Dendritic cell treated with granulocyte-macrophage colony-stimulating factor and Interleukin-4, amounts not matched to agents 40 ng/mL and 50 ng/mL, for 4 days (primary cell): ENCODE measurements around the gene KIRREL3.

ENCODE experiments used
- H3K27ac Mint-ChIP-seq: one replicate; pipeline ENCODE4 v1.8.0; 2022; ENCODE audit warnings: mild to moderate bottlenecking, mixed read lengths
- H3K27me3 Mint-ChIP-seq: one replicate; pipeline ENCODE4 v1.8.0; 2022; ENCODE audit warnings: mild to moderate bottlenecking, mixed read lengths
- H3K36me3 Mint-ChIP-seq: one replicate; pipeline ENCODE4 v1.8.0; 2022; ENCODE audit warnings: low read depth, mixed read lengths
- H3K4me1 Mint-ChIP-seq: one replicate; pipeline ENCODE4 v1.8.0; 2022; ENCODE audit warnings: low read depth, mixed read lengths
- H3K4me3 Mint-ChIP-seq: one replicate; pipeline ENCODE4 v1.8.0; 2022; ENCODE audit warnings: mild to moderate bottlenecking, moderate library complexity, mixed read lengths
- H3K9me3 Mint-ChIP-seq: one replicate; pipeline ENCODE4 v1.8.0; 2022; ENCODE audit warnings: mixed read lengths
- intact Hi-C: fragments of 100-400 bp; cut with micrococcal nuclease; formaldehyde crosslinking; loops from one replicate; pipeline ENCODE4 v1.15.0; 2022

The KIRREL3 gene

DNA sequence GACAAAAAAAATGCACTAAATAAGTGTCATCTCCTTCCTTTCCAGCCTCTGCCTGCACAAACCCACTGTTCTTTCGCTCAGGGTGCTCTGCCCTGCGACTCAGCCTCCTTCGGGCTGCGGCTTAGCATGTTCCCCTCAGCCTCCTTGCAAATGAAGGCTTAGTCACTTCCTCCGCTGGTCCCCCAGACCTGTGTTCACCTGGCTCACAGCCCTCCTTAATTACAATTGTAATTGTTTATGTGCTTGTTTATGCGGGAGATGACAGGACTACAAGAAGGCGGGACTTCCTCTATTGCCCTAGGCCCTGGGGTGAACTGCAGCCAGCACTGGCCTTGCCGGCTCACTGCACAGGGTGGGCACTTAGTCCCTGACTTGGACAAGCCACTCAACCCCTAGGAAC lies 303.6 kb downstream of the KIRREL3 start:
- intact Hi-C loops: no loop called here
- no peak overlapping the region for H3K4me3 Mint-ChIP-seq
- no peaks in the 10 kb centered on the region for H3K4me1 Mint-ChIP-seq
- H3K9me3 Mint-ChIP-seq: no peaks in the 10 kb centered on the region
- H3K36me3 Mint-ChIP-seq: no peaks in the 10 kb centered on the region
- no peak overlapping the region for H3K27ac Mint-ChIP-seq
- H3K27me3 Mint-ChIP-seq: no peaks in the 10 kb centered on the region

DNA sequence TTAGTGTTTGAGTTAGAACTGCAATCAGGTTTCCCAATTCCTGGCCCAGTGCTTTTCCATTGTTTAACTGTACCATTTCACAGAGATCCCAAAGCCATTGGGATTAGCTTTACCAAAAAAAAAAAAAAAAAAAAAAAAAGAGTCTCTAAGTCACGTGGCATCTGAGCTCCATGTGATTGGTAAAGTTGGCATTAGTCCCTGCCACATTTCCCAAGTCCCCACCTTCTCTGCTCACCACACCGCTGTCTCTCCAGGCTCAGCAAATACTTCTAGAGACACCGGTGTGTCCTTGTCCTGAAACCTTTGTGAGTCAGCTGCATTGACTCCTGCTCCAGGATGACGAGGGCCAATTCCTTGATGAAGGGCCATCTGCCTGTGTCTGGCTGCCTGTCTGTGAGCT lies 305.3 kb downstream of the KIRREL3 start:
- intact Hi-C loops: no loop called here
- no peaks in the 10 kb centered on the region for H3K27me3 Mint-ChIP-seq
- no peak overlapping the region for H3K27ac Mint-ChIP-seq
- no peaks in the 10 kb centered on the region for H3K36me3 Mint-ChIP-seq
- H3K4me1 Mint-ChIP-seq: no peaks in the 10 kb centered on the region
- H3K9me3 Mint-ChIP-seq: no peaks in the 10 kb centered on the region
- H3K4me3 Mint-ChIP-seq: no peak overlapping the region

DNA sequence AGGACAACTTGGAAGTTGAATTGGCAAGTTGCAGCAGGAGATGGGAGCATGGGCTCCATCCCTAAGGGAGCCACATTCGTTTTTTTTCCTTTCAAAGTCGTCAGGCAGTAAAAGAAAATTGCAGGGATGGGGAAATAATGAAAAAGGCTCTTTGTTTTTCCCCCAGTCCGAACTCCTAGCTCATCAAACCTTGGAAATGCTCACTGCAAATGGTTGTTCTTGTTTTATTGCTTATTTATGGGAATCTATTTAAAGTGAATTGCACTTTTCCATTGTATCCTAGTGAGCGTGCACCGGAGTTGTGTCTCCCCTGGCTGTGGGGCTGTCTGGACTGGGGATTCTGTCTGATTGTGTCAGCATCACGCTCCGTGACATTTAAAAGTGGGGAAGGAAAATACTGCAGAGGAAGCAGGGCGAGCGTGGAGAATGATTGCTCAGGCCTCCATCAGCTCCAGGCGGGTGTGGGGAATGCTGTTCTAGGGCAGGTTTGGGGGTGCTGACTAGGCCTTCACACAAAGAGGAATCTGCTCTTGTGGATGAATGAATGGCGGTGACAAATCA lies 306.4 kb downstream of the KIRREL3 start:
- Mint-ChIP-seq H3K27me3 (no peaks in the 10 kb centered on the region), H3K36me3 (no peaks in the 10 kb centered on the region), H3K4me1 (no peaks in the 10 kb centered on the region), H3K4me3 (no peak overlapping the region), H3K9me3 (no peaks in the 10 kb centered on the region), H3K27ac (no peak overlapping the region)
- intact Hi-C loops: no loop called here

DNA sequence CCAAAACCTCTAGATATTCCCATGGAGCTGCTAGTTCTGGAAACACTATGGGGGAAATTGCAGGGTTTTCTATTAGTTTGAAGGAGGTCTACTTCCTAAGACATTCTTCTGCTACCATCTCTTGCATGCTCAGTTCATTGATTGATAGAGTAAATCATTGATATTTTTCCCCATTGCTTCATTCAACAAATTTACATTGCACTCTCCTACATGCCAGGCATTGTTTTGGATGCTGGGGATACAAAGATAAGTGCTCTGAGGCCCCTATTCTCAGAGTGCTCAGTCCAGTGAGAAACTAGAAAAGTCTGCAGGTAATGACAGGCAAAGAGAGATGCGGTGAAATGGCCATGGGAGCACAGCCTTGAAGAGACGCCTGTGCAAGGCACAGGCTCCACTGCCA lies 313.1 kb downstream of the KIRREL3 start:
- H3K4me1 Mint-ChIP-seq: no peaks in the 10 kb centered on the region
- H3K4me3 Mint-ChIP-seq: no peak overlapping the region
- H3K36me3 Mint-ChIP-seq: no peaks in the 10 kb centered on the region
- intact Hi-C loops: no loop called here
- H3K27ac Mint-ChIP-seq: no peak overlapping the region
- no peaks in the 10 kb centered on the region for H3K9me3 Mint-ChIP-seq
- peaks cover 4% of the 10 kb centered on the region for H3K27me3 Mint-ChIP-seq

DNA sequence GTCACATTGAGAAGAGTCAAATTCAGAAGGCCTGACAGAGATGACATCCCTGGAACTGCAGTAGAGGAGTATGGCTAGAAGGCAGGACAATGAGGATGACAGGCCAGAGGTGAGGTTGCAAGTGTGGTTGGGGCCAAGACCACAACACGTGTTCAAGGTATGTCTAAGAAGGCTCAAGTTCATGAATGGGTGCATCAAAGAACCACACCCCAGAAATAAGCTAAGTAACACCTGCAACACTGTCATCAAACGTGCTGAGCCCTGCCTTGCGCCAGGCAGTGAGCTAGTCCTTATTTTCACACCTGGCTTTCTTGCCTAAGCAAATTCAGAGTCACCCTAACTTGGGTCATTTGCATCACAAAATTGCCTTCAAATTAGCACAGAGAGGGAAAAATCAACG lies 313.6 kb downstream of the KIRREL3 start:
- intact Hi-C loops: no loop called here
- Mint-ChIP-seq H3K9me3 (no peaks in the 10 kb centered on the region), H3K4me3 (no peak overlapping the region), H3K27me3 (peaks cover 4% of the 10 kb centered on the region), H3K4me1 (no peaks in the 10 kb centered on the region), H3K27ac (no peak overlapping the region), H3K36me3 (no peaks in the 10 kb centered on the region)

DNA sequence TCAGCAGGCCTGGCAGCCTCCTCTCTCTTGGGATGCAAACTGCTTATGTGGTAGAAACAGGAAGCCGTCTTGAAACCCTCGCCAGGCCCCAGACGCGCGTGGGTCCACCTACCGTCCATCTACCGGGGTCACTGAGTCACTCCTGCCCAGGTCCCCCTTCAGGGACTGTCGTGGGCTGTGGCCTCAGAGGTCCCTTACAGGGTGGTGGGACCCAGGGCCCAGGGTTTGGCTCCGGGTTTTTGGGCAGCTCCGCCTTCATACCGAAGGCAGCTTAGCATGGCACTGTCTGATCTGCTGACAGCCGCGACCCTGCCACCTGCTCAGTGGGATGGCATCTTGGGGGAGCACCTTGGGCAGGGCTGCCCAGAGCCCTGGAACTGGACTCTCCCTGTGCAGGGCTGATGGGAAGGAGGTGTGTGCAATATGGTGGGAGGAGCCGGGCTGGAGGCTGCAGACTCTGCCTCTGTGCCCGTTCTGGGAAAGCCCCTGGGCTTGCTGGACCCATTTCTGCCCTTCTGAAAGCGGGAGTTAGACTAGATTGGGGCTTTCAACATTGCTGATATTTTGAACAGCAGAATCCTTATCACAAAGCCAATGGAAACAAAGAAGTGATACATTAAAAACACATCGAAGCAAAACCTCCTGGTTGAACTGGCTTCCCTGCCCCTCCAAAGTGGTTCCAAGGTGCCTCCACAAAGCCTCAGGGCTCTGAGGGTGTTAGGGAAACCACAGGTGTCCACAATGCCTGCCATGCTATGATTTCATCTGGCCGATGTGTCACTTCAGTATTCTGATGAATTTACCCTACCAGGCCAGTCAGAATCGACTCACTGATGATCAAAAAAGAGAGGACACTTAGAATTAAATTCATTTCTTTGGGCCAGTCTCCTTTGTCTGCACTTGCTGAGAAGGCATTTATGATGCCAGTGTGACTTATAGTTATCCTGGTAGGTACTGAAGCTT lies 316.5 kb downstream of the KIRREL3 start:
- Mint-ChIP-seq H3K27ac (no peak overlapping the region), H3K36me3 (no peaks in the 10 kb centered on the region), H3K4me1 (no peaks in the 10 kb centered on the region), H3K4me3 (no peak overlapping the region), H3K9me3 (no peaks in the 10 kb centered on the region), H3K27me3 (peaks cover 4% of the 10 kb centered on the region)
- intact Hi-C loops: no loop called here

DNA sequence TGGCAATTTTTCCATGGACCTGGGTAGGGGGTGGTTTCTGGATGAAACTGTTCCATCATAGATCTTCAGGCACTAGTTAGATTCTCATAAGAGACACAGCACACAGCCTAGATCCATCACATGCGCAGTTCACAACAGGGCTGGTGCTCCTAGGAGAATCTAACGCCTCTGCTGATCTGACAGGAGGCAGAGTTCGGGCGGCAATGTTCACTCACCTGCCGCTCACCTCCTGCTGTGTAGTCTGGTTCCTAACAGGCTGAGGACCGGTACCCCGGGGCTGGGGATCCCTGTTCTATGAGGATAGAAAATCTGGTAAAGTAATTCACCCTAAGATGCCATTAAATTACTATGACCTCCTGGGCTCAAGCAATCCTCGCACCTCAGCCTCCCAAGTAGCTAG lies 318.0 kb downstream of the KIRREL3 start:
- intact Hi-C loops: no loop called here
- peaks cover 4% of the 10 kb centered on the region for H3K27me3 Mint-ChIP-seq
- no peak overlapping the region for H3K27ac Mint-ChIP-seq
- H3K4me1 Mint-ChIP-seq: no peaks in the 10 kb centered on the region
- H3K36me3 Mint-ChIP-seq: no peaks in the 10 kb centered on the region
- H3K9me3 Mint-ChIP-seq: no peaks in the 10 kb centered on the region
- H3K4me3 Mint-ChIP-seq: no peak overlapping the region

DNA sequence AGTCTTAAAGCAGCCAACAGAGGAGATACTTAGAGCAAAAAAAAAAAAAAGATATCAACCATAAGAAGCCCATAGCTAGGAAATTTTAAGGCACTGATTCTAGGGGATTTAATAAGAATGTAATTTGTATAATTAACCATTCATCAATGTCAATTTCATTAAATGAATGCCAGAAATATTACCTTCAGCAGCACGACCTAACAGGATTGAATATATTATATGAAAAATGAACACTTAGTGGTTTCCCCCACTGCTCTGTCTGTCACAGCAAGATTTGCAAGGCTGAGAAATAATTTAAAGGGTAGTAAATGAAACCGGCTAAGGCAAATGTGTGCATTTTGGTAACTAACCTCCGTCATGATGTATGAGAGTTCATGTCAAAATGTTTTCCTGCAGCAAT lies 319.9 kb downstream of the KIRREL3 start:
- intact Hi-C loops: no loop called here
- Mint-ChIP-seq H3K27me3 (peaks cover 4% of the 10 kb centered on the region), H3K36me3 (no peaks in the 10 kb centered on the region), H3K9me3 (no peaks in the 10 kb centered on the region), H3K27ac (no peak overlapping the region), H3K4me3 (no peak overlapping the region), H3K4me1 (no peaks in the 10 kb centered on the region)

DNA sequence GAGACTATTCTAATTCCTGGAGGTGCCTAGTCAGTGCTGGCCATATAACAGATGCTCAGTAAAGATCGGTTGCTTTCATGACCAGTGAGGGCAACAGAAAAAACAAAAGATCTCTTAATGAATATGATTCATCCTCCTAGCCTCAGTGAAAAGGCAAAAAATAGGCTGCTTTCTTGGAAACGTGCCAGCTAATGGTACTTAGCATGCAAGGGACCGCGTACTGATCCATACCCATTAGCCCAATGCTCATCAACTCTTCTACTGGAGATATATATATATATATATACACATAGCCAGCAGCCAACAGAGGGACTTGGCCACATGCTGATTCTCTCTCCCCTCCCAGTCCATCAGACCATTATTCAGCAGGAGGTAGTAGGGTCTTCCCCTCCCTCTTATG lies 320.4 kb downstream of the KIRREL3 start:
- Mint-ChIP-seq H3K4me1 (no peaks in the 10 kb centered on the region), H3K36me3 (no peaks in the 10 kb centered on the region), H3K27ac (no peak overlapping the region), H3K4me3 (no peak overlapping the region), H3K27me3 (peaks cover 4% of the 10 kb centered on the region), H3K9me3 (no peaks in the 10 kb centered on the region)
- intact Hi-C loops: no loop called here

DNA sequence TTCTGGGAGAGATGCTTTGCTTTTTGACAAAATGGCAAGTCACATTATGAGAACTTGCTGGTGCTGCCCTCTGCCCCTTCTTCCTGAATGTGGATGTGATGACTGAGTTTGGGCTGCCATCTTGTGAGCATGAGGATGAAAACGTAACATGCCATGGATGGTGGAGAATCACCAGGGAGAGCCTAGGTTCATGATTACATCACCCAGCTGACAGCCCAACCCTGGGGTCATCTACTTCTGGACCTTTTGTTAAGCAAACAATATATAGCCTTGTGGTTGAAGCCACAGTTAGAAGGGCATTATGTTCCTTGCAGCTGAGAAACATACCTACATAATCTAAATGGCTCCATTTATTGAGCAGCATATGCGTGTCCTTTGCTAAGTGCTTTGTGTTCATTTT lies 321.5 kb downstream of the KIRREL3 start:
- Mint-ChIP-seq H3K27me3 (peaks cover 1% of the 10 kb centered on the region), H3K4me1 (no peaks in the 10 kb centered on the region), H3K36me3 (no peaks in the 10 kb centered on the region), H3K27ac (no peak overlapping the region), H3K4me3 (no peak overlapping the region), H3K9me3 (no peaks in the 10 kb centered on the region)
- intact Hi-C loops: no loop called here

DNA sequence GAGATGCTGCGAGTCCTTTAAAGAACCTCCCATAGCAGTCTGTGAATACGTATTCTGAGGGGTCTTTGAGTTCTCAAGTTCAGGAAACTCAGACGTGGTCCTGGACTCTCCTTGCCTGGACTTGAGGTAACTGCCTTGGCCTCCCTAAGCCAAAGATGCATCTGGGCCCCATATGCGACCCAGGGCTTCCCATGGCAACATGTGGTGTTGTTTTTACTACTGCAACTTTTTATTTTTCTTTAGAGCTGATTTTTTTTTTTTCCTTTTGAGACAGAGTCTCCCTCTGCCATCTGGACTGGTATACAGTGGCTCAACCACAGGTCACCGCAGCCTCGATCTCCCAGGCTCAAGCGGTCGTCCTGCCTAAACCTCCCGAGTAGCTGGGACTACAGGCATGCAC lies 324.0 kb downstream of the KIRREL3 start:
- H3K9me3 Mint-ChIP-seq: no peaks in the 10 kb centered on the region
- H3K27me3 Mint-ChIP-seq: no peaks in the 10 kb centered on the region
- no peaks in the 10 kb centered on the region for H3K36me3 Mint-ChIP-seq
- no peak overlapping the region for H3K27ac Mint-ChIP-seq
- H3K4me1 Mint-ChIP-seq: no peaks in the 10 kb centered on the region
- no peak overlapping the region for H3K4me3 Mint-ChIP-seq
- intact Hi-C loops: no loop called here

DNA sequence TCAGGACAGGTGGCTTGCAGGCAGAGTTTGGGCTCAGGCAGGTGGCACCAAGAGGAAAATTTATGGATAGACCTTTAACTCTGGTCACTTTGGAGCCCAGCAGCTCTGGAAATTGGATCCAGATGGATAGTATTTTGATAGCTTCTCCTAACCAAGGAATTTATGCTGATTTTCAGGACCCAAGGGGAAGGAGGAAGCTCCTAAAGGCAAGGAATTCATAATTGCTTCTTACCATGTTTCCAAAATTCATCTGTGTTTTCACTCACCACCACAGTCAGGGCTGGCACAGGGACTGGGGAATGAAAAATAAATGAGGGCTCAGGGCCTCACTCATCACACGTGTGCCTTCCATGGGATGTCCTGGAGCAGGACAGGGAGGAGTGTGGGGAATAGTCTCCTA lies 327.3 kb downstream of the KIRREL3 start:
- Mint-ChIP-seq H3K27me3 (peaks cover 6% of the 10 kb centered on the region), H3K9me3 (no peaks in the 10 kb centered on the region), H3K4me3 (no peak overlapping the region), H3K4me1 (no peaks in the 10 kb centered on the region), H3K27ac (no peak overlapping the region), H3K36me3 (no peaks in the 10 kb centered on the region)
- intact Hi-C loops: no loop called here

DNA sequence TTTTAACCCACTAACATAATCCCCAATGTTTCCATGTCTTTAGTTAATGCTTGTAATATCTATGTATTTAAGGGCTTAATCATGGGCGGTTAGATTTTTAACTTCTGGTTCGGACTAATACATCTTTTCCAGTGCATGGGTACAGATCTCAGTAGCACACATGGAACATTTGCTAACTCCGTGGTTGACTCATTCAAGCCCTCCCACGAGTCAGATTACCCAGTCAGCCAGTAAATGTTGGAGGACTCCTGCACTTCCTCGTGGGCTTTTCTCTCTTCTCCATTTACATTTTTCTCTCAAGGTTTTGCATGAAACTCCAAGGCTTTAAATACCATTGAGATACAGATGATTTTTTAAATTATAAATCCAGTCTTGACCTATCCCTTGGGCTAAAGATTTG lies 331.2 kb downstream of the KIRREL3 start:
- Mint-ChIP-seq H3K9me3 (no peaks in the 10 kb centered on the region), H3K36me3 (no peaks in the 10 kb centered on the region), H3K27ac (no peak overlapping the region), H3K4me3 (no peak overlapping the region), H3K4me1 (no peaks in the 10 kb centered on the region), H3K27me3 (peaks cover 8% of the 10 kb centered on the region)
- intact Hi-C loops: no loop called here

DNA sequence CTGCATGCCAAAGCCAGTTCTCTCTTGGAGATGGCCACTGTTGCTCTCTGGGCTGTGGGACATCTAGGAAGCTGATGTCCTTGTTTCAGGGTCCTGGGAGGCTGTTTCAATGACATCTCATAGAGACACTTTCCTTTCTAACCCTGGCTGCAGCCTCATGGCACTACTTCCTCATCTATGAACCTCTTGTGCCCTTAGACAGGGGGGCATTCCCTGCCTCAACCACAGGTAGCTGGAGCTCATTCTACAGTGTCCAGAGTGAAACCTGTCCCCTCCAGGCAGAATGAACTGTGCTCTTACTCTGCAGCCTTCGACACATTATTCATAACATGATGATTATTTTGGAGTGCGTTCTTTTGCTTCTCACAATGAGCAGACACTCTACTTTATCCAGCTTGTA lies 335.9 kb downstream of the KIRREL3 start:
- Mint-ChIP-seq H3K27ac (no peak overlapping the region), H3K4me3 (no peak overlapping the region), H3K36me3 (no peaks in the 10 kb centered on the region), H3K27me3 (peaks cover 7% of the 10 kb centered on the region), H3K9me3 (no peaks in the 10 kb centered on the region), H3K4me1 (no peaks in the 10 kb centered on the region)
- intact Hi-C loops: no loop called here
